Retina (tissue), 1 donor: ENCODE data around the gene UBAP1.
"Not testable (repeated sequence)": the region's sequence is repeated elsewhere in the genome, so short reads cannot be mapped to it uniquely, and the experiment has no call there.

Experiments used
- DNase-seq: peaks from one replicate; pipeline ENCODE4 v3.0.0-alpha.2; 2016

The UBAP1 gene

DNA sequence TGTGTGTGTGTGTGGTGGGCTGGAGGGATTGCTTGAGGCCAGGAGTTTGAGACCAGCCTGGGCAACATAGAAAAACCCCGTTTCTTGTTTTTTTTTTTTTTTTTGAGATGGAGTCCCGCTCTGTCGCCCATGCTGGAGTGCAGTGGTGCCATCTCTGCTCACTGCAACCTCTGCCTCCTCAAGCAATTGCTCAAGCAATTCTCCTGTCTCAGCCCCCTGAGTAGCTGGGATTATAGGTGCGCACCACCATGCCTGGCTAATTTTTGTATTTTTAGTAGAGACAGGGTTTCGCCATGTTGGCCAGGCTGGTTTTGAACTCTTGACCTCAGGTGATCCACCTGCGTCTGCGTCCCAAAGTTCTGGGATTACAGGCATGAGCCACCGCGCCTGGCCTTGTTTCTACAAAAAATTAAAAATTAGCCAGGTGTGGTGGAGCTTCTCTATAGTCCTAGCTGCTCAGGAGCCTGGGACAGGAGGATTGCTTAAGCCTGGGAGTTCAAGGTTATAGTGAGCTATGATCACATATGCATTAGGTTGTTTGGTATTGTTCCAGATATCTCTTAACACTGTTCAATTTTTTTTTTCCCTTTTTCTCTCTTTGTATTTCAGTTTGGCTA, 47.4 kb downstream of the UBAP1 start:
- DNase-seq = not testable (repeated sequence)

DNA sequence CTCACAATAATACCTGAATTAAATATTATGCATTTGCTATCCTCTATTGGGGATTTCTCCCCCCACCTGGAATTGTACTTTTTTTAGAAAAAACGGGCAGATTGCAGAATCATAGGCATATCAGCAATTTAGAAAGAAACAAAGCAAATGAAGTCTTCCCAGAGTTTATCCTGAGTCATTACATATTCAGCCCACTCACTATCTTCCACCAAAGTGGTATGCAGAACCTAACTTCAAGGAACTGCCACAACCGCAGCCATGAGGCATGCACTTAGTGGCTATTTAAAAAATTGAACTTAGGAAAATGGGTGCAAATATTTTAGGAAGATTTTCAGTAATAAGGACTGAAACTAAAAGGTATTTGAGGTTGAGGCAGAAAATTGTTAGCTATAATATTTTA, 48.6 kb downstream of the UBAP1 start:
- DNase-seq = no peak

DNA sequence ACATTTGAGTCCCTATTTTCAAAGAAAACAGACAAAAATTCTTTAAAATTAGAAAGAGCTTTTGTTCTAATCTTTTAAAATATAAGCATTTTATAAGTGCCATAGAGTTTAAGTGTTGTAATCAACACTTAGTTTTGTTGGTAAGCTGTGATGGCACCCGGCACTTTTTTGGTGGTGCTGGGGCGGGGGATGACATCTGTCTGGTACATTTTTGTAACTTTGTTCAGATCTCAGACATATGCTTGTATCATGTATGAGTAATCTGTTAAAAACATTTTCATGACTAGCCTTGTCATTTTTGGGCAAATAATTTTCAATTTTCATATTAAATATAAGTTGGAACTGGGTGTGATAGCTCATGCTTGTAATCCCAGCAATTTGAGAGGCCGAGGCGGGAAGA, 51.7 kb downstream of the UBAP1 start:
- DNase-seq = no peak

DNA sequence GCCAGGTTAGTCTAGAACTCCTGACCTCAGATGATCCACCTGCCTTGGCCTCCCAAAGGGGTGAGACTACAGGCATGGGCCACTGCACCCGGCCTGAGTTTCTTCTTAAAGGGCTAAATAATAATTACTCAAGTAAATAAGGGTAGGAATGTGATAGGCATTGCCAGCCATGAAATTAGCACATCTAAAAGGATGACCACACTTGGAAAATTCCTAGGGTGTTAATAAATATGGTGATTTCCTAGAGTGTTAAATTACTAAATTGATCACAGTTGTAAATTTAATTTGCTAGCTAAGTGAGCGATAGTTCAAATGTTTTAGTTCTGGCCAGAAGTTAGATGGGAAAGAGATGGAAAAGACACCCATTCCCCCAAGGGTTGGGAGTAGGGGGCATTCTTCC, 53.4 kb downstream of the UBAP1 start:
- no peak for DNase-seq

DNA sequence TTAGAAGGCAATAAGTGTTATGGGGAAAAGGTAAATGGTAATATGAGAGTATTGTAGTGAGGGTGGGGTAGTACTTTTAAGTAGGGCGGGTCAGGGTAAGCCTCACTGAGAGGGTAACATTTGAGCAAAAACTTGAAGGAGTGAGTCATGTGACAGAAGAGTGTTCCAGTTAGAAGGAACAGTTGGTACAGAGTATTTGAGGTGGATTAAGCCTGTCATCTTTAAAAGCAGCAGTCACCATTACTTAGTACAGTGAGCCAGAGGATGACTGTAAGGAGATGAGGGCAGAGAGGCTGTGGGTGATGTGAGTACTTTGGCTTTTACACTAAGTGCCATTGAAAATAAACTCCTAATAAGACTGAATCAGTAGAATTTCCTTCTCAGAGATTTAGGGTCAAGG, 54.8 kb downstream of the UBAP1 start:
- no peak for DNase-seq

- no peak for DNase-seq
These were observed 59.0 kb downstream of the UBAP1 start for GRCh38 chr9:34237836-34238235.

DNA sequence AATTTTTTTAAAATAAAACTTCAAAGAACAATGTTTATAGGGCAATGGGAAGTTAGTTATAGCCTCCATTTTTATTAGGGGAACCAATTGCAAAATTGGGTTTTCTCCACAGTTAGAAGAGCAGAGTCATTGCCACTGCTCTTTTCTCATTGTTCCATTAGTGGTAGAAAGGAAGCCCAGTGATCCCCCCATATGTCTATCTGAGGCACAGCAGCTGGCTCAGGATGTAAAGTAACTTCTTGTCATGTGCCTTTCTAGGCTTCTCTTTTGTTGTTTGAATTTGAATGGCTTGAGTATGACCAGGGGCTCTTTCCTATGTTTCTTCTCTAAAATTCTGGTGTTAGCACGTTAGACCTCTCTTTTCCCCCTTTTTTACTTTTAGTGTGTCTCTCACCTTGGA, 61.2 kb downstream of the UBAP1 start:
- DNase-seq = no peak

DNA sequence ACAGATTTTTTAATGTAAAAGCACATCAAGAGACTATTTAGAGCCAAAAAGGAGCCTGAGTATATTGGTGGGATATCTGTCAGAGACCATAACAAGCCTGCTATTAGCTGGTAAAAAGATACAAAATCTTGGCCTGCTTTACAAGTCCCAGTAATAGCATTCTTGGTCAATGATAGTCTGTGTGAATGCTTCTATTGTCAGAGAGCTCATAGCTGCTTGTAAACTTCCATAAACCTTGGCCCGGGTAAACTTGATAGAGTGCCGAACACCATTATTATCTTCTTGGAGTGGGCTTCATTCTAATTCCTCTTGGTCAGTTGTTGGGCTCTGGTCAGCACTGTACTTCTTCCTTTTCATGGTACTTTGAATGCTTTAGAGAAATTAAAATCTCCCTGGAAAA, 64.0 kb downstream of the UBAP1 start:
- DNase-seq = no peak

GRCh38 chr9:34245212-34245611, 66.4 kb downstream of the UBAP1 start:
- DNase-seq = not testable (repeated sequence)

- no peak for DNase-seq
These were observed 67.6 kb downstream of the UBAP1 start for GRCh38 chr9:34246453-34246852.

- DNase-seq = not testable (repeated sequence)
These were observed 68.9 kb downstream of the UBAP1 start for GRCh38 chr9:34247782-34248181.

DNA sequence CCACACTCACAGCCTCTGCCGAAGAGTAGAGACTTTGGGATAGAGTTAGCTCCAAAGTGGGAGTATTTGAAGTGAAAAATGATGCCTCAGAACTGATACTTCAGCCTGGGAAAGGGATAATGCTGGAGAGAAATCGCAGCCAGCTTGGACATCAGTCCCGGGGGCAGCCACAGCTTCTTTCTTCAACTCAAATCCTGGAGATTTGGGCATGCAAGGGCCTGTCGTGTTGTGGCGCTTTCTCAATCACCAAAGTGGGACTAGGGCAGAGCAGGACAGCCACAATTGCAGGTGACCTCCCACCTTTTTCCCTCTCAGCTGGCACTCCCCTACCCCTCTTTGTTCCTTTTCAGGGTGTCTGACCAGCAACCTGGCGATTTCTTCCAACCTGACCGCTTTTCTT, 70.4 kb downstream of the UBAP1 start:
- DNase-seq = no peak

DNA sequence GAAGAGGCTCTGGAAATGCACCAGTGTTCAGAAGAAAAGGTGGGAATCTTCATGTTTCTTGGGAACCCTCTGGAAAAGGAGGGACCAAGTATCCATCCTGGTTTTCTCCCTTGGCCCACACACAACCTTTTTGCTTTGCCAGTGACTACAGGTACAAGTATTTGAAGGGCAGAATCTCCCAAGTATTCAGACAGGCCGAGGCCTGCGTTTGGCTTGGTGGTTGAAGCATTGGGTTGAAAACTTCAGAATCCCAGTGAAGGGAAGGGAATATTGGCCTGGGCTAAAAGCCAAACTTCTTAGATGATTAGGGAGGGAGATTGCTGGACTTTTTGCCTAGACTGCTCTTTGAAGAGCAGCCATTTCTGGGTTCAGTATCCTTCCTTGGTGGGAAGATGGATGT, 71.9 kb downstream of the UBAP1 start:
- no peak for DNase-seq

DNA sequence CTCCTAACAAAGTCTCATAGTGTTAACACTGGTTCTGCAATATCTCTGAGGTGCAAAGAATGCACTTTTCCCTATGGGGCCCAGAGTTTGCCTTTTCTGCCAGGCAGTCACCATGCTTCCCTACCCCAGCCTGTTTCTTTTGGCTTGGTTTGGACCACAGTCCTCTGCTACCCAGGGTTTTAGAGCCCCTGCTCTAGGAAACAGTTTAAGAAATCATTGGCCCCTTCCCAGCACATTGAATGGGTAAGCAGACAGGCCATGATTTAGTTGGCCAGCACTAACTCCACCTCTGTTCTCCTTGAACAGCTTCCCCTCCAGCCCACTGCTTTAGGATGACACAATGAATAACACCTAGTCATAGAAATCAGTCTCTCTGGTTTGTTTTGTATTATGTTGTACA, 73.2 kb downstream of the UBAP1 start:
- no peak for DNase-seq

DNA sequence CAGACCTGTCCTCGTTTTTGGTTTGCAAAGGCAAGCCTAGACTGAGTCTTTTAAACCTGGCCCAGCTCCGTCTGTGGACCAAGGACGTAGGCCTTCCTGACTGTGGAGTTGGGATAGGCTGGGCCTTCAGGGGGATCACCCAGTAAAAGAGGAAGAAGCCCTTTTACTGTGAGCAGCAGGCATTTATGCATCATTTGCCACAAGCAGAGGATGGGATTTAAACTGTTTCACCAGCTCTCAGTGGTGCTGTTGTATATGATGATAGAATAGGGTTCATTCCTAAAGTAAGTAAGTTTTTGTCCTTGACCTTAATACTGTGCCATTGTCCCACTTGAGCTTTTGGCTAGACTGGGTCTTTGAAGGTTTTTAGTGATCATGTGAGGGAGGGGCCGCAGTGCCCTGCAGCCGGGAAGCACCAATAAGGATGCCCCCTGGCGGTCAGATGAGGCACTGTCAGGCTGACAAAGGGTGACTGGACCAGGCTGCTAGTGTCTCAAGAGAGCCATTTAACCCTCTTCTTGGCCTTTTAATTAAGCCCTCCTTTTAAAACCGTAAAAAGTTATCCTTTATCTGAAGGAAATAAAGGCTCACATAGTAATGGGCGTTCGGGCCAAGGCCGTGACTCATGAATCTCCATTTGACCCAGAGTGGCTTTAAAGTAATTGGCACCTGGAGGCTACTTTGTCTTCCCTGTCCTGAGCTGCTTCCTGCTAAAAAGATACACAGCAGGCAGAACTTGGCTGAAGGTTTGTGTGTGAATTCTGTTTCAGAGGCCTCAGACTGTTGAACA, 74.0 kb downstream of the UBAP1 start:
- peak; percentile 66 for DNase-seq

DNA sequence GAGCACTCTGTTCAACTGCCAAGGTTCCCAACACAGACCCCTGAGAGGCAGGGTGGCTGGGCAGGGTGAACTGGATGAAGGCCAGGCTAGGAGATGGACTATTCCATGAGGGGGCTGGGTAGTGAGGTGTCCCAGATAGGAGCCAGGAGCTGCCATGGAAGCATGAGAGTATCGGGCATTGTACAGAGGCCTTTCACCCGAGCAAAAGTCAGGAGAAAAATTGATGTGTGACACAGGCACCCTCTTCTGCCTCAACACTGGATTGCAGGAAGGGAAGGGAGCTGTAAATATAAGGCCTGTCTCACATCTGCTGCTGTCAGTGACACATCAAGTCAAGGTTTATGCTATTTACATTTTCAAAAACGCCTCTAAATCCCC, 74.6 kb downstream of the UBAP1 start:
- DNase-seq = no peak

DNA sequence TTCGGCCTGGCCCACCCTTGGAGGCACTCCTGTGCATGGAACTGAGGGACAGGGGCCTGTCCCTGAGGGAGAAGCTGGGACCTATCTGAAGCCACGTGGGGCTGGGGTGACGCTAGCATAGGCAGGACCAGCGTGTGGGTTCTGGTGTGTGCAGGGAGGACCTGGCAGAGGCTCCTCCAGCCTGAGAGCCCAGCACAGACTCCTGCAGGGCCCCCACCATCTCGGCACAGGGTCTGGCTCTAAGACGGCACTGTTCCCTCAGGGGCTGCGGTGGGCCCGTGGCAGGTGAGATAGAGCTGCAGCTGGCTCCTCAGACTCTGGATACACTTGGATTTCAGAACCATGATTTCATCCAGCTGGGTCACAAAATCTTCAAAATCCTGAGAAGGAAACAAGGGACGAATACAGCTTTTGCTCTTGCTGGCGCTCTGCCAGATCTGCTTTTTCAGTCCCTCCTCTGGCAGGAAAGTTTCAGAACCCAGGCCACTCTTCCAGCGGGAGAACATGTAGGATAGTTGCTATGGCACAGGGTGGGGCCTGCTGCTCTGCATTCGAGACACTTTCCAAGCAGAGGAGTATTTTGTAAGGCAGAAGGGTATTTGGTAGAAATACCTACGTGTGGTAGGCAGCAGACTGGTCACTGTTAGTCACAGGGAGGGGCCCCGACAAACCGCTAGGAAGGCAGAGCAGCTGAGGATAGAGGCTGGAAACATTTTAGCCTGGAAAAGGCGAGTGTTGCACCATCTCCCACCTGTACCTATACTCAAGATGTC, 75.5 kb downstream of the UBAP1 start:
- no peak for DNase-seq

GRCh38 chr9:34254966-34255825, 76.4 kb downstream of the UBAP1 start:
- DNase-seq = no peak

GRCh38 chr9:34256104-34256503, 77.3 kb downstream of the UBAP1 start:
- no peak for DNase-seq

GRCh38 chr9:34256987-34257585, 78.2 kb downstream of the UBAP1 start:
- no peak for DNase-seq

GRCh38 chr9:34259315-34259714, 80.5 kb downstream of the UBAP1 start:
- DNase-seq = no peak

DNA sequence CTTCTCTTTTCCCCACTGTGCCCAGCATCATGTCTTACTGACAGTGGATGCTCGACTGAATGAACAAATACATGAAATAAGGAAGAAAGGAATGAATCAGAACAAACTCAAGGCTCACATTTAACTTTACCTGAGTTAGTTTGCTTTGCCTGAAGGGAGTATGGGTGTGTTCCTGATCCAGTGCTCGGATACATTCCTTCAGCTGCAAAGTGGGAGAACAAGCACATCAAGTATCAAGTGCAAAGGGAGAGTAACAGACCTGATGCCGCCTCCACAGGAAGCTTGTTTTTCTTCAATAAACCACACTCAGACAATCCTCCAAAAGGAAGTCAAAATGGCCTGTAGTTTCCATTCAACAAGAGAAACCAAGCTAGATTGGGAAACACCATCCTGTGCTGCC, 84.1 kb downstream of the UBAP1 start:
- no peak for DNase-seq

DNA sequence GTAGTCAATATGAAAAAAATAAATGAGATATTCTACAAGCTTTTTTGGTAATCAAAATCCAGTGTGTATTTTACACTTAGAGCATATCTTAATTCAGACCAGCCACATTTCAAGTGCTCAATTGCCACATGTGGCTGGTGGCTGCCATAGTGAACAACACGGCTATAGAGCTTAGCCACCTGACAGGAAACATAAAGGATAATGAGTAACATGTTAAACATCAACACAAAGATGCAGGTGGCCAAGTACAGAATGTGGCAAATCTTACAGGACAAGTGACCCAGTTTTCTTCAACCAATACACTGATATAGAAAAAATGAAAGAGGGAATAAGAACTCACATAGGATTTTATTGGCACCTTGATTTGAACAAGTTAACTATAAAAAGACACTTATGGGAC, 88.8 kb downstream of the UBAP1 start:
- no peak for DNase-seq
